Skin epidermis (tissue), 12 donors: ENCODE data around the gene FDXACB1.
A peak's percentile ranks its signal among the peaks of the same experiment; 100 is the strongest.

ENCODE experiments used
- H3K27ac ChIP-seq, 21 experiments: fragments of 200-600 bp; sonication (generic) in 11 of 21; one replicate each; pipeline ENCODE4 v1.5.0; 2020; ENCODE audit warnings: mild to moderate bottlenecking in 3 of 21, inconsistent platforms in 2 of 21, moderate library complexity in 2 of 21
- H3K4me3 ChIP-seq, 7 experiments: fragments of 200-600 bp; sonication (generic) in 2 of 7; one replicate each; pipeline ENCODE4 v1.5.0; 2020; ENCODE audit warnings: inconsistent platforms in 2 of 7, mild to moderate bottlenecking in 2 of 7, moderate library complexity in 1 of 7

The FDXACB1 gene

GRCh38 chr11:111851067-111851466 is 27.9 kb downstream of the FDXACB1 start:
- Histone ChIP-seq H3K4me3 (no peak overlapping the region), H3K27ac (no peak overlapping the region)

GRCh38 chr11:111849631-111850030 is 29.3 kb downstream of the FDXACB1 start:
- H3K4me3 ChIP-seq = no peak overlapping the region
- no peak overlapping the region for H3K27ac ChIP-seq

- Histone ChIP-seq H3K27ac (no peak overlapping the region), H3K4me3 (no peak overlapping the region)
These were observed 32.3 kb downstream of the FDXACB1 start for GRCh38 chr11:111846636-111847035.

- Histone ChIP-seq H3K27ac (peak overlapping the region in 1 of 21 experiments; percentile 33), H3K4me3 (no peak overlapping the region)
These were observed 32.9 kb downstream of the FDXACB1 start for GRCh38 chr11:111846063-111846462.

- H3K27ac ChIP-seq = peak overlapping the region in 3 of 21 experiments; percentile 0 to 33 (median 30)
- H3K4me3 ChIP-seq = no peak overlapping the region
These were observed 33.5 kb downstream of the FDXACB1 start for GRCh38 chr11:111845276-111846028.

- H3K27ac ChIP-seq = no peak overlapping the region
- no peak overlapping the region for H3K4me3 ChIP-seq
These were observed 35.3 kb downstream of the FDXACB1 start for GRCh38 chr11:111843661-111844060.

- H3K4me3 ChIP-seq = no peak overlapping the region
These were observed 37.5 kb downstream of the FDXACB1 start for GRCh38 chr11:111841370-111842053.

GRCh38 chr11:111840143-111840542 is 38.8 kb downstream of the FDXACB1 start:
- Histone ChIP-seq H3K4me3 (no peak overlapping the region), H3K27ac (no peak overlapping the region)

More at GRCh38 chr11:111841370-111842053, 37.5 kb downstream of the FDXACB1 start:
- no peak overlapping the region for H3K27ac ChIP-seq

- H3K27ac ChIP-seq = no peak overlapping the region
- no peak overlapping the region for H3K4me3 ChIP-seq
These were observed 40.9 kb downstream of the FDXACB1 start for GRCh38 chr11:111838054-111838453.

GRCh38 chr11:111837366-111837891 is 41.5 kb downstream of the FDXACB1 start:
- no peak overlapping the region for H3K27ac ChIP-seq

GRCh38 chr11:111836721-111837120 is 42.2 kb downstream of the FDXACB1 start:
- Histone ChIP-seq H3K27ac (no peak overlapping the region), H3K4me3 (no peak overlapping the region)

More at GRCh38 chr11:111837366-111837891, 41.5 kb downstream of the FDXACB1 start:
- no peak overlapping the region for H3K4me3 ChIP-seq

- H3K4me3 ChIP-seq = no peak overlapping the region
- H3K27ac ChIP-seq = no peak overlapping the region
These were observed 42.8 kb downstream of the FDXACB1 start for GRCh38 chr11:111836162-111836561.

GRCh38 chr11:111835665-111836064 is 43.3 kb downstream of the FDXACB1 start:
- no peak overlapping the region for H3K27ac ChIP-seq
- H3K4me3 ChIP-seq = no peak overlapping the region

- no peak overlapping the region for H3K4me3 ChIP-seq
- no peak overlapping the region for H3K27ac ChIP-seq
These were observed 44.4 kb downstream of the FDXACB1 start for GRCh38 chr11:111834432-111835163.

GRCh38 chr11:111833524-111833923 is 45.4 kb downstream of the FDXACB1 start:
- H3K27ac ChIP-seq = no peak overlapping the region

GRCh38 chr11:111829185-111829968 is 49.6 kb downstream of the FDXACB1 start:
- Histone ChIP-seq H3K4me3 (no peak overlapping the region), H3K27ac (peak overlapping the region in 2 of 21 experiments; percentile 7 to 9)

More at GRCh38 chr11:111833524-111833923, 45.4 kb downstream of the FDXACB1 start:
- H3K4me3 ChIP-seq = no peak overlapping the region

GRCh38 chr11:111826322-111826950 is 52.5 kb downstream of the FDXACB1 start:
- H3K27ac ChIP-seq = no peak overlapping the region
- H3K4me3 ChIP-seq = no peak overlapping the region
